ENCODE measurements around the gene MYH11.
"Not testable (repeated sequence)": the region's sequence is repeated elsewhere in the genome, so short reads cannot be mapped to it uniquely, and the experiment has no call there.

The MYH11 gene

DNA sequence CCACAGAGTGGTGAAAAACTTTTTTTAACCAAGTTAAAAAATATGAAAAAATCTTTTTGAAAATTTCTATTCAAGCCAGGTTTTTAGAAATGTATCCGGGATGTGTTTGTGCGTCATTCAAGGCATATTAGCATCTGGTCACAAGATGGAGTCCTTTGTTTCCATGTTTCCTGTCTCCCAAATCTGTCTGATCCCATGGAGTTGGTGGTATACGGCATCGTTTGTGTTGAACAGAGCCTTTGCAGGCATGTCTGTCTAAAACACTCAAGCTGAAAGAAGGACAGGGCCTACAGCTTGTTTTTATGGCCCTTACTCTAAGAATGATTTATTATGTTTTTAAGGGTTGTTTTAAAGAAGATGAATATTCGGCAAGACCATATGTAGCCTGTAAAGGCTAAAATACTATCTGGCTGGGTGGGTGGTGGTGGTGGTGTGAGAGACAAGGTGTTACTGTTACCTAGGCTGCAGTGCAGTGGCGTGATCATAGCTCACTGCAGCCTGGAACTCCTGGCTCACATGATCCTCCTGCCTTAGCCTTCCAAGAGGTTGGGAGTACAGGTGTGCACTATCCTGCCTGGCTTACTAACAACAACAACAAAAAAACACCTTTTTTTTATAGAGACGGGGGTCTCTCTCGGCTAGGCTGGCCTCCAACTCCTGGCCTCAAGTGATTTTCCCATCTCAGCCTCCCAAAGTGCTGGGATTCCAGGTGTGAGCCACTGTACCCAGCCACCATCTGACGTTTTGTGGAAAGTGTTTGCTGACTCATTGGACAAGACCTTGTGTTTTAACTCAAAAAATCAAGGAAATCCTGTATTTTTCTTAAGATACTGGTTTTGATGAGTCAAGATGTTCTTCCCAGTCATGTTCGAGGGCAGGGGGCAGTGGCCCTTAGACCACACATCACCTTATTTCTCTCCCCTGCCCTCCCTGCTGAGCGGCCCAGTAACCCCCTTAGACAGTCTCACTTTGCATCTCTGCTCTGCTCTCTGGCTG lies 154.6 kb downstream of the MYH11 start:
- ChIA-PET CTCF (no interaction called here), POLR2A (no interaction called here)
- TF ChIP-seq BHLHE40 (IDR thresholded peaks at IDR 0.05; ENCODE audit: borderline replicate concordance) (no peak), FOXK2 (IDR thresholded peaks at IDR 0.05) (no peak), ARNT (IDR thresholded peaks at IDR 0.05) (no peak), ZNF384 (IDR thresholded peaks at IDR 0.05) (no peak), LEF1 (IDR thresholded peaks at IDR 0.05; ENCODE audit: borderline replicate concordance) (no peak), FOXM1 (IDR thresholded peaks at IDR 0.05; ENCODE audit: borderline replicate concordance) (no peak), SUZ12 (IDR thresholded peaks at IDR 0.05) (no peak)
- TF ChIP-seq, protein P1, sequence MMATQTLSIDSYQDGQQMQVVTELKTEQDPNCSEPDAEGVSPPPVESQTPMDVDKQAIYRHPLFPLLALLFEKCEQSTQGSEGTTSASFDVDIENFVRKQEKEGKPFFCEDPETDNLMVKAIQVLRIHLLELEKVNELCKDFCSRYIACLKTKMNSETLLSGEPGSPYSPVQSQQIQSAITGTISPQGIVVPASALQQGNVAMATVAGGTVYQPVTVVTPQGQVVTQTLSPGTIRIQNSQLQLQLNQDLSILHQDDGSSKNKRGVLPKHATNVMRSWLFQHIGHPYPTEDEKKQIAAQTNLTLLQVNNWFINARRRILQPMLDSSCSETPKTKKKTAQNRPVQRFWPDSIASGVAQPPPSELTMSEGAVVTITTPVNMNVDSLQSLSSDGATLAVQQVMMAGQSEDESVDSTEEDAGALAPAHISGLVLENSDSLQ (IDR thresholded peaks at IDR 0.05) = no peak
- no peak for DNase-seq (ENCODE audit: extremely low spot score)

DNA sequence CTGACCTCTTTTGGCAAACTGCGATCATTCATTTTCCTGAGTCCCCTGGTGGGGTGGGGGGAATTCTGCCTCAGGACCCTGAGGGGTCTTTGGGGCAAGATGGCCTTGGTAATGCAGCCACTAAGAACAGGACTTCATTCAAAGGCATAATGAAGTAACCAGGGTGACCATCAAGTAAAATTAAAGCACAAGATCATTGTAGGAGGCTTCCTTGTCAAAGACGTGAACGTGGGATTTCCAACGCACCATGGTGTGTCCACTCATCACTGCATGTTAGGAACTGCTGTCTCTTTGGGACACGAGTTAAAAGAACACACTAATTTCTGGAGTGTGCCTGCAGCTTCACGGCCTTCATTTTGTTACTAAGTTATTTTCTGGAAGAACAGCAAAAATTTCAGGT lies 155.5 kb downstream of the MYH11 start:
- DNase-seq (ENCODE audit: extremely low spot score) = no peak
- POLR2A ChIA-PET = no interaction called here
- CTCF ChIA-PET = no interaction called here
- no peak for TF ChIP-seq NFRKB (IDR thresholded peaks at IDR 0.05)
- TF ChIP-seq FOXM1 (IDR thresholded peaks at IDR 0.05; ENCODE audit: borderline replicate concordance) = no peak
- TF ChIP-seq, protein P1 (IDR thresholded peaks at IDR 0.05) = no peak
- TF ChIP-seq CTBP1 (IDR thresholded peaks at IDR 0.05; ENCODE audit: borderline replicate concordance) = no peak
- no peak for TF ChIP-seq FOXA1 (IDR thresholded peaks at IDR 0.05)
- TF ChIP-seq BHLHE40 (IDR thresholded peaks at IDR 0.05; ENCODE audit: borderline replicate concordance) = no peak
- no peak for TF ChIP-seq HDGF (IDR thresholded peaks at IDR 0.05; ENCODE audit: borderline replicate concordance)
- no peak for TF ChIP-seq L3MBTL2 (conservative IDR thresholded peaks at IDR 0.05)
- no peak for TF ChIP-seq LEF1 (IDR thresholded peaks at IDR 0.05; ENCODE audit: borderline replicate concordance)
- TF ChIP-seq SP1 (IDR thresholded peaks at IDR 0.05) = no peak
- TF ChIP-seq ARNT (IDR thresholded peaks at IDR 0.05) = no peak

DNA sequence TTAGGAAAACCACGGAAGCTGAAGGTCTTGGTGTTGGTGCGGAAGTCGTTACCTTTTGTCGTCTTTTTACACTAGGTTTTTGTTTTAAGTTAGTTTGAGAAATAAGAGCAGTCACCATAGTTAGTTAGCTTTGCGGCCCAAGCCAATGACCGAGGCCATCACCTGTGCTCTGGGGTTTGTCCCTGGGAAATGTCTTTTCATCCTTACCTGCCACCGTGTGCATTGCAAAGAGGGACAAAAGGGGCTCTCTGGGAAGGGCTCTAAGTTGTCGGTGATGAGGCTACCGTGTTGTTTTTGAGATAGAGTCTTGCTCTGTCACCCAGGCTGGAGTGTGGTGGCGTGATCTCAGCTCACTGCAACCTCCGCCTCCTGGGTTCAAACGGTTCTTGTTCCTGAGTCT lies 157.0 kb downstream of the MYH11 start:
- ChIA-PET POLR2A (no interaction called here), CTCF (no interaction called here)
- no peak for DNase-seq (ENCODE audit: extremely low spot score)
- no peak for TF ChIP-seq BHLHE40 (IDR thresholded peaks at IDR 0.05; ENCODE audit: borderline replicate concordance)
- no peak for TF ChIP-seq TARDBP (IDR thresholded peaks at IDR 0.05)
- TF ChIP-seq NFRKB (IDR thresholded peaks at IDR 0.05) = no peak
- TF ChIP-seq, protein P1 (IDR thresholded peaks at IDR 0.05) = no peak
- TF ChIP-seq FOXK2 (IDR thresholded peaks at IDR 0.05) = no peak
- no peak for TF ChIP-seq L3MBTL2 (conservative IDR thresholded peaks at IDR 0.05)
- TF ChIP-seq HDGF (IDR thresholded peaks at IDR 0.05; ENCODE audit: borderline replicate concordance) = no peak
- TF ChIP-seq SUZ12 (IDR thresholded peaks at IDR 0.05) = no peak
- TF ChIP-seq FOXA1 (IDR thresholded peaks at IDR 0.05) = no peak
- no peak for TF ChIP-seq LEF1 (IDR thresholded peaks at IDR 0.05; ENCODE audit: borderline replicate concordance)
- TF ChIP-seq SP1 (IDR thresholded peaks at IDR 0.05) = no peak
- TF ChIP-seq ARNT (IDR thresholded peaks at IDR 0.05) = no peak
- no peak for TF ChIP-seq ZNF384 (IDR thresholded peaks at IDR 0.05)
- no peak for TF ChIP-seq CTBP1 (IDR thresholded peaks at IDR 0.05; ENCODE audit: borderline replicate concordance)
- no peak for TF ChIP-seq ELF4 (IDR thresholded peaks at IDR 0.05)
- TF ChIP-seq FOXM1 (IDR thresholded peaks at IDR 0.05; ENCODE audit: borderline replicate concordance) = no peak

DNA sequence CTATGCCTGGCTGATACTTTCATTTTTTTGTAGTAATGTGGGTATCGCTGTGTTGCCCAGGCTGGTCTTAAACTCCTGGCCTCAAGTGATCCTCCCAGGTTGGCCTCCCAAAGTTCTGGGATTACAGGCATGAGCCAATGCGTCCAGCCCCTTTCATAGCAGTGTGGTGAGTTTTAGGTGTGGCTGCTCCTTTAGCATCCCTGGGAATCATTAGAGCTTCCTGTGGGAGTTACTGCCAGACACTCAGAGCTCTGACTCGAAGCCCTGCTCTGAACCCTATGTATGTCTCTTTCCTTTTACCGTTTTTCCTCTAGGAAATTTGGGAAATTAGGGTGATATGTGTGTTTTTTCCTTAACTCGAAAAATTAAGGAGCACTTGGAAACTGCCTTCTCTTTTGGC lies 162.3 kb downstream of the MYH11 start:
- POLR2A ChIA-PET = no interaction called here
- DNase-seq (ENCODE audit: extremely low spot score) = no peak
- TF ChIP-seq BHLHE40 (IDR thresholded peaks at IDR 0.05; ENCODE audit: borderline replicate concordance) (no peak), SUZ12 (IDR thresholded peaks at IDR 0.05) (no peak), ZNF384 (IDR thresholded peaks at IDR 0.05) (no peak), ELF4 (IDR thresholded peaks at IDR 0.05) (no peak), L3MBTL2 (conservative IDR thresholded peaks at IDR 0.05) (no peak), TARDBP (IDR thresholded peaks at IDR 0.05) (no peak), FOXK2 (IDR thresholded peaks at IDR 0.05) (no peak), NFRKB (IDR thresholded peaks at IDR 0.05) (no peak), ARNT (IDR thresholded peaks at IDR 0.05) (no peak), LEF1 (IDR thresholded peaks at IDR 0.05; ENCODE audit: borderline replicate concordance) (no peak), FOXM1 (IDR thresholded peaks at IDR 0.05; ENCODE audit: borderline replicate concordance) (no peak), HDGF (IDR thresholded peaks at IDR 0.05; ENCODE audit: borderline replicate concordance) (no peak), FOXA1 (IDR thresholded peaks at IDR 0.05) (no peak), SP1 (IDR thresholded peaks at IDR 0.05) (no peak)
- TF ChIP-seq, protein P1 (IDR thresholded peaks at IDR 0.05) = no peak
- CTCF ChIA-PET = interaction anchor here (0.6 to 1.4 kb wide), 2 partner anchors 13 to 378 kb away, joined by 3 to 4 read pairs; no protein-coding TSS in a partner anchor

DNA sequence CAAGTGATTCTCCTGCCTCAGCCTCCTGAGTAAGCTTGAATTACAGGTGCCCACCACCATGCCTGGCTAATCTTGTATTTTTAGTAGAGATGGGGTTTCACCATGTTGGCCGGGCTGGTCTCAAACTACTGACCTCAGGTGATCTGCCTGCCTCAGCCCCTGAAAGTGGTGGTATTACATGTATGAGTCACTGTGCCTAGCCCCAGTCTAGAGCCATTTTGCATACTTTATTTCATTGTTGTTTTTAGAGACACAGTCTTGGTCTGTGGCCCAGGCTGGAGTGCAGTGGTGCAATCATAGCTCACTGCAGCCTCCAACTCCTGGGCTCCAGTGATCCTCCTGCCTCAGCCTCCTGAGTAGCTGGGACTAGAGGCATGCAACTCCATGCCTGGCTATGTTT lies 164.3 kb downstream of the MYH11 start:
- DNase-seq (ENCODE audit: extremely low spot score); POLR2A ChIA-PET; CTCF ChIA-PET: not testable (repeated sequence)

Measured in HEK293T (cell line).